Fibroblast of lung (primary cell): ENCODE data around the gene OR10G8. TPM values are rescaled to one million over a fixed set of nuclear protein-coding genes. Genes with fewer than 3 reads are reported as not detected.

Experiments
- DNase-seq, 2 donors: peaks; one replicate each; pipeline versions ENCODE4 v3.0.0 to v3.0.0-alpha.2; 2010; ENCODE audit warnings: low read depth in 2 of 2
- H2AFZ ChIP-seq: 2 replicates; pipeline ENCODE4 v1.5.1; 2012; ENCODE audit warnings: low read length, control low read depth, inconsistent platforms
- H3K27ac ChIP-seq: 2 replicates; pipeline ENCODE4 v1.5.1; 2011; ENCODE audit warnings: low read length, control low read depth; ENCODE audit not compliant: insufficient read depth
- H3K27me3 ChIP-seq: 2 replicates; pipeline ENCODE4 v1.5.1; 2011; ENCODE audit warnings: mild to moderate bottlenecking, low read length; ENCODE audit not compliant: control insufficient read depth, insufficient read depth
- H3K36me3 ChIP-seq: 2 replicates; pipeline ENCODE4 v1.5.1; 2011; ENCODE audit warnings: low read length; ENCODE audit not compliant: control insufficient read depth, insufficient read depth
- H3K4me1 ChIP-seq: 2 replicates; pipeline ENCODE4 v1.5.1; 2011; ENCODE audit warnings: low read length; ENCODE audit not compliant: control insufficient read depth, insufficient read depth; ENCODE audit errors: extremely low read depth
- H3K4me2 ChIP-seq: 2 replicates; pipeline ENCODE4 v1.5.1; 2011; ENCODE audit warnings: low read length, control low read depth; ENCODE audit not compliant: insufficient read depth; ENCODE audit errors: extremely low read depth
- H3K4me3 ChIP-seq, 4 experiments: fragments of 200-600 bp in 1 of 4; sonication (generic) in 1 of 4; replicated peaks in 1 of 4; 2 replicates each; pipeline ENCODE4 v1.5.1; 2011 to 2016; ENCODE audit warnings: low read length in 4 of 4, low read depth in 3 of 4, mild to moderate bottlenecking in 3 of 4, control low read depth in 2 of 4, inconsistent platforms in 1 of 4, mixed read lengths in 1 of 4; ENCODE audit not compliant: insufficient read depth in 1 of 4; ENCODE audit errors: control extremely low read depth in 1 of 4
- H3K79me2 ChIP-seq: 2 replicates; pipeline ENCODE4 v1.5.1; 2012; ENCODE audit warnings: mild to moderate bottlenecking, low read length, inconsistent platforms; ENCODE audit not compliant: control insufficient read depth, insufficient read depth
- H3K9ac ChIP-seq: 2 replicates; pipeline ENCODE4 v1.5.1; 2011; ENCODE audit warnings: mild to moderate bottlenecking, low read length, control low read depth; ENCODE audit not compliant: insufficient read depth
- H3K9me3 ChIP-seq: 2 replicates; pipeline ENCODE4 v1.5.1; 2012; ENCODE audit warnings: low read depth, low read length; ENCODE audit not compliant: control insufficient read depth, insufficient read depth
- H4K20me1 ChIP-seq: 2 replicates; pipeline ENCODE4 v1.5.1; 2011; ENCODE audit warnings: low read length; ENCODE audit not compliant: control insufficient read depth, insufficient read depth; ENCODE audit errors: extremely low read depth
- CTCF ChIP-seq, 2 donors: IDR thresholded peaks in 1 of 2; conservative IDR thresholded peaks in 1 of 2; 1 replicate in 1 of 2; 2 replicates in 1 of 2; pipeline ENCODE4 v1.5.1; 2011 to 2012; ENCODE audit warnings: low read length in 2 of 2, control low read depth in 1 of 2, inconsistent platforms in 1 of 2, low read depth in 1 of 2, mild to moderate bottlenecking in 1 of 2
- EZH2 ChIP-seq: IDR thresholded peaks from 2 replicates; pipeline ENCODE4 v1.5.1; 2012; ENCODE audit warnings: low read length, control low read depth, mild to moderate bottlenecking; ENCODE audit errors: missing control alignments
- polyA plus RNA-seq, 2 donors: library from polyadenylated mRNA; depleted of rRNA in 1 of 2; stranded (reverse) in 1 of 2; unstranded in 1 of 2; fragments of >200 nt; gene quantifications; 2 replicates each; pipeline ENCODE4 v1.2.1, GENCODE V29; 2011 to 2012; ENCODE audit warnings: missing spikeins in 1 of 2
- total RNA-seq: library from RNA; depleted of rRNA; stranded (reverse); fragments of >200 nt; gene quantifications from 2 replicates; pipeline ENCODE4 v1.2.1, GENCODE V29; 2014

OR10G8 gene
- total and polyA plus RNA-seq, 2 donors (not counting 1 experiment from before 2014, with no cell fraction given) = not detected

GRCh38 chr11:124036666-124037065 is 10.1 kb downstream of the OR10G8 start:
- Histone ChIP-seq H3K4me1 (no peaks in the 10 kb centered on the region), H2AFZ (no peak overlapping the region), H3K9ac (no peak overlapping the region), H3K36me3 (no peaks in the 10 kb centered on the region), H3K79me2 (no peaks in the 10 kb centered on the region), H3K9me3 (no peaks in the 10 kb centered on the region), H4K20me1 (no peaks in the 10 kb centered on the region), H3K4me3 (no peak overlapping the region), H3K4me2 (no peak overlapping the region), H3K27me3 (no peaks in the 10 kb centered on the region), H3K27ac (no peak overlapping the region)
- DNase-seq = no peak
- TF ChIP-seq CTCF (conservative IDR thresholded peaks at IDR 0.05 in 1 of 2, IDR thresholded peaks at IDR 0.05 in 1 of 2; ENCODE audit: low read depth in 1 of 2, low read length in 2 of 2) = no peak
- TF ChIP-seq EZH2 = no peak

DNA sequence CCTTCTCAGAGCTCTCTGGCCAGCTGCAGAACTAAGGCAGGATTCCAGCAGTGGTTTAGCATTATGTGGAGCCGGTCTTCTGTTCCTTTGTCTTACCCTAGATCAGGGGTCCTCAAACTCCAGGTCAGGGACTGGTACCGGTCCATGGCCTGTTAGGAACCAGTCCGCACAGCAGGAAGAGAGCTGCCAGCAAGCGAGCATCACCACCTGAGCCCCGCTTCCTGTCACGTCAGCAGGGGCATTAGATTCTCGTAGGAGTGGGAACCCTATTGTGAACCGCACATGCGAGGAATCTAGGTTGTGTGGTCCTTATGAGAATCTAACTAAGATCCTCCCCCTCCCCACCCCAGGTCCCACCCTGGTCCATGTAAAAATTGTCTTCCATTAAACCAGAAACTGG is 13.0 kb downstream of the OR10G8 start:
- Histone ChIP-seq H3K36me3 (no peaks in the 10 kb centered on the region), H3K9me3 (no peaks in the 10 kb centered on the region), H4K20me1 (no peaks in the 10 kb centered on the region), H3K4me2 (no peak overlapping the region), H3K27me3 (no peaks in the 10 kb centered on the region), H3K9ac (no peak overlapping the region), H3K4me3 (no peak overlapping the region), H2AFZ (no peak overlapping the region), H3K27ac (no peak overlapping the region), H3K4me1 (no peaks in the 10 kb centered on the region), H3K79me2 (no peaks in the 10 kb centered on the region)
- TF ChIP-seq CTCF (conservative IDR thresholded peaks at IDR 0.05 in 1 of 2, IDR thresholded peaks at IDR 0.05 in 1 of 2; ENCODE audit: low read depth in 1 of 2, low read length in 2 of 2) (no peak), EZH2 (no peak)
- DNase-seq = no peak

DNA sequence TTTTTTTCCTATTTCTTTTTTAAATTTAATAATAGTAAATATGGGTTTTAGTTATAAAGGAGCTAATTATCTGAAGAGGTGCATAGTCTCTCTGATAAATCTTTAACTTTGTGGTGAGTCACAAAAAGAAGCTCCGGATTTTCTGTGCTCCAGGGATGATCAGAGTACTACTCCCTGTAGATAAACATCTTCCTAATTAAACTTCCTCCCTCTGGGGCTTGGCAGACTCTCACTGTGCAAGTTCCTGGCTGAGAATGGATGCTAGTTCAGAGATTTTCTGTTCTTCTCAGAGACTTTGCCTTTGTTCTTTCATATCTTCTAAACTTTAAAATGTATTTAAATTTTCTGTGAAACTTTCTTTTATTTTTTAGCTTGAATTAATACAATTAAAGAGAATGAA is 14.7 kb downstream of the OR10G8 start, which contains the start of gene OR10G7:
OR10G7 (minus strand) TSS at position 72 of the 400 bp plus-strand sequence. CDS start 2,324 bp downstream, outside the sequence.
- no peak for DNase-seq
- Histone ChIP-seq H4K20me1 (no peaks in the 10 kb centered on the region), H2AFZ (no peak within 1 kb of the TSS), H3K9ac (no peak within 1 kb of the TSS), H3K36me3 (no peaks in the 10 kb centered on the region), H3K4me3 (no peak within 1 kb of the TSS), H3K9me3 (no peaks in the 10 kb centered on the region), H3K27ac (no peak within 1 kb of the TSS), H3K79me2 (no peaks in the 10 kb centered on the region), H3K27me3 (no peaks in the 10 kb centered on the region), H3K4me2 (no peak within 1 kb of the TSS), H3K4me1 (no peaks in the 10 kb centered on the region)
- TF ChIP-seq CTCF (conservative IDR thresholded peaks at IDR 0.05 in 1 of 2, IDR thresholded peaks at IDR 0.05 in 1 of 2; ENCODE audit: low read depth in 1 of 2, low read length in 2 of 2) (no peak), EZH2 (no peak)
